Transverse colon (tissue), 4 donors: ENCODE results near the gene KMT2A. TPM values are rescaled to one million over a fixed set of nuclear protein-coding genes. Genes with fewer than 3 reads are reported as not detected.

Experiments
- DNase-seq: peaks from one replicate; pipeline ENCODE4 v3.0.0-alpha.2; 2019
- H3K27ac ChIP-seq, 4 donors: fragments of 200-600 bp; sonication (generic); 2 replicates each; pipeline ENCODE4 v1.5.1; 2016 to 2018; ENCODE audit warnings: inconsistent platforms in 4 of 4
- H3K27me3 ChIP-seq: fragments of 200-600 bp; sonication (generic); 2 replicates; pipeline ENCODE4 v1.5.1; 2017; ENCODE audit warnings: inconsistent platforms
- H3K36me3 ChIP-seq, 4 donors: fragments of 200-600 bp; sonication (generic); 2 replicates each; pipeline ENCODE4 v1.5.1; 2017 to 2019; ENCODE audit warnings: inconsistent platforms in 4 of 4
- H3K4me1 ChIP-seq, 4 donors: fragments of 200-600 bp; sonication (generic); 2 replicates each; pipeline ENCODE4 v1.5.1; 2017 to 2020; ENCODE audit warnings: inconsistent platforms in 4 of 4
- H3K4me3 ChIP-seq, 4 donors: fragments of 200-600 bp; sonication (generic); 1 replicate in 1 of 4; 2 replicates in 3 of 4; pipeline versions ENCODE4 v1.5.1 to v1.6.1; 2017 to 2019; ENCODE audit warnings: inconsistent platforms in 4 of 4
- H3K9me3 ChIP-seq, 2 donors: fragments of 200-600 bp; sonication (generic); 2 replicates each; pipeline ENCODE4 v1.5.1; 2017 to 2019; ENCODE audit warnings: inconsistent platforms in 2 of 2
- CTCF ChIP-seq, 5 experiments: fragments of 200-600 bp in 3 of 5; fragments of 450-650 bp in 2 of 5; sonication (generic) in 3 of 5; IDR thresholded peaks; 1 replicate in 2 of 5; 2 replicates in 3 of 5; pipeline ENCODE4 v1.5.1; 2016 to 2017; ENCODE audit warnings: antibody characterized with exemption in 5 of 5, inconsistent platforms in 3 of 5, mild to moderate bottlenecking in 2 of 5, moderate library complexity in 1 of 5
- EP300 ChIP-seq: sonication (generic); formaldehyde crosslinking; IDR thresholded peaks from one replicate; pipeline ENCODE4 v1.6.1; 2017; ENCODE audit warnings: antibody characterized with exemption, low read depth
- POLR2A ChIP-seq: fragments of 450-650 bp; IDR thresholded peaks from one replicate; pipeline ENCODE4 v1.6.1; 2016; ENCODE audit warnings: antibody characterized with exemption, mild to moderate bottlenecking, moderate library complexity
- POLR2AphosphoS5 ChIP-seq, 3 donors: sonication (generic); formaldehyde crosslinking; IDR thresholded peaks; one replicate each; pipeline ENCODE4 v1.6.1; 2016; ENCODE audit warnings: antibody characterized with exemption in 3 of 3
- WGBS, 2 donors: methylation state at CpG; one replicate each; pipeline ENCODE4 v1.1.5; 2018; ENCODE audit warnings: low coverage in 1 of 2; 5-methylcytosine and 5-hydroxymethylcytosine counted together
- in situ Hi-C, 4 donors: fragments of 200-750 bp; cut with MboI; loops; one replicate each; pipeline versions ENCODE4 v1.15.0 to v1.15.1; 2017; ENCODE audit warnings: low sequenced_read_pairs in 3 of 4, low pct_ligation_motif_present in 1 of 4, low pct_unique_long_range_greater_than_20kb in 1 of 4
- intact Hi-C: fragments of 100-400 bp; cut with DNase I; formaldehyde crosslinking; loops from one replicate; pipeline ENCODE4 v1.15.1; 2023; ENCODE audit warnings: low total_unique reads
- total RNA-seq, 4 donors: library from RNA; depleted of rRNA; stranded (reverse); fragments of >200 nt; gene quantifications; one replicate each; pipeline ENCODE4 v1.1.0, GENCODE V29; 2016

Gene KMT2A
- total RNA-seq, 4 donors from 2014 or later: 51.1 to 120 (median 75.5) TPM

GRCh38 chr11:118522571-118523072 is 86.3 kb downstream of the KMT2A start:
- Histone ChIP-seq H3K27me3 (no peaks in the 10 kb centered on the region), H3K36me3 (peaks cover 0 to 48% (median 24%) of the 10 kb centered on the region in 4 donors)
- no peak for DNase-seq

GRCh38 chr11:118524356-118524755 is 88.1 kb downstream of the KMT2A start:
- Histone ChIP-seq H3K27ac (no peak overlapping the region), H3K4me3 (no peak overlapping the region), H3K4me1 (peaks cover 0 to 9% (median 1%) of the 10 kb centered on the region in 4 donors), H3K36me3 (peaks cover 0 to 44% (median 18%) of the 10 kb centered on the region in 4 donors), H3K27me3 (no peaks in the 10 kb centered on the region), H3K9me3 (no peaks in the 10 kb centered on the region)
- TF ChIP-seq POLR2AphosphoS5 (IDR thresholded peaks at IDR 0.05) (no peak), CTCF (IDR thresholded peaks at IDR 0.05) (no peak), POLR2A (no peak), EP300 (no peak)
- no peak for DNase-seq
- intact Hi-C loops (no loop called here), in situ Hi-C loops (no loop called here)

More at GRCh38 chr11:118522571-118523072, 86.3 kb downstream of the KMT2A start:
- Histone ChIP-seq H3K27ac (no peak overlapping the region), H3K9me3 (no peaks in the 10 kb centered on the region), H3K4me3 (no peak overlapping the region), H3K4me1 (peaks cover 0 to 8% (median 0%) of the 10 kb centered on the region in 4 donors)
- intact Hi-C loops: no loop called here
- TF ChIP-seq EP300: no peak
- TF ChIP-seq POLR2AphosphoS5 (IDR thresholded peaks at IDR 0.05): no peak
- TF ChIP-seq CTCF (IDR thresholded peaks at IDR 0.05): peak in 2 of 5 experiments; percentile 8 to 9
- no peak for TF ChIP-seq POLR2A
- in situ Hi-C loops: no loop called here
- WGBS, 2 donors: 50 to 63% methylated on average over 2 to 6 of the region's 6 CpGs

GRCh38 chr11:118524757-118525470 is 88.6 kb downstream of the KMT2A start:
- in situ Hi-C loops: no loop called here
- no peak for DNase-seq
- 87% methylated on average over 6 of the region's 6 CpGs; no CpG with 5 or more reads in 1 of the 2 donors for WGBS, 2 donors
- TF ChIP-seq EP300: no peak
- TF ChIP-seq POLR2A: no peak
- no peak for TF ChIP-seq CTCF (IDR thresholded peaks at IDR 0.05)
- no peak for TF ChIP-seq POLR2AphosphoS5 (IDR thresholded peaks at IDR 0.05)
- no peaks in the 10 kb centered on the region for H3K27me3 ChIP-seq
- no peak overlapping the region for H3K4me3 ChIP-seq
- no peaks in the 10 kb centered on the region for H3K9me3 ChIP-seq
- intact Hi-C loops: no loop called here
- H3K36me3 ChIP-seq: peaks cover 0 to 38% (median 15%) of the 10 kb centered on the region in 4 donors
- no peak overlapping the region for H3K27ac ChIP-seq
- H3K4me1 ChIP-seq: peaks cover 5 to 14% (median 6%) of the 10 kb centered on the region in 4 donors

DNA sequence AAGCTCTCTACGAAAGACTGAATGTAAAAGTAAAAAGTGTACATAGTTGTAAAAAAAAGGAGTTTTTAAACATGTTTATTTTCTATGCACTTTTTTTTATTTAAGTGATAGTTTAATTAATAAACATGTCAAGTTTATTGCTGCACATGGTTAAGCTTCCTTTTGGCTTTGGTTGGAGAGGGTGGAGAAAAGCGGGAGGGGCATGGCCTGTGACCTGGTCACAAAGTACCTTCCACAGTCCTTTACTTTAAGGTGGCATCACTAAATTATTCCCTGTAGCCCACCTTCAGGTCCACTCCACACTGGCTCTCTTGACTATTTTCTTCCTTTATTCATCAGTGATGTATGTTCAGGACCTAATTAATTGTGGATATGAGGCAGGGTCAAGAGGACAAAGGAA is 90.4 kb downstream of the KMT2A start:
- no peaks in the 10 kb centered on the region for H3K9me3 ChIP-seq
- TF ChIP-seq CTCF (IDR thresholded peaks at IDR 0.05): no peak
- no peak for TF ChIP-seq POLR2AphosphoS5 (IDR thresholded peaks at IDR 0.05)
- TF ChIP-seq POLR2A: no peak
- no peak for TF ChIP-seq EP300
- H3K36me3 ChIP-seq: peaks cover 0 to 20% (median 6%) of the 10 kb centered on the region in 4 donors
- DNase-seq: no peak
- WGBS, 2 donors: 71 to 73% methylated on average over 2 of the region's 2 CpGs
- intact Hi-C loops: no loop called here
- in situ Hi-C loops: no loop called here
- no peak overlapping the region for H3K27ac ChIP-seq
- H3K4me3 ChIP-seq: no peak overlapping the region
- peaks cover 9 to 27% (median 20%) of the 10 kb centered on the region in 4 donors for H3K4me1 ChIP-seq
- H3K27me3 ChIP-seq: no peaks in the 10 kb centered on the region
